Upper lobe of left lung (tissue), 6 donors: ENCODE results near the gene CD248. TPM values are rescaled to one million over a fixed set of nuclear protein-coding genes. Genes with fewer than 3 reads are reported as not detected.

Experiments
- ATAC-seq, 2 donors: fragments of 200-7000 bp; cut with Tn5 transposase; one replicate each; pipeline ENCODE4 v1.9.1; 2022; ENCODE audit warnings: mild to moderate bottlenecking in 2 of 2, moderate library complexity in 2 of 2; ENCODE audit not compliant: low FRiP score in 2 of 2
- DNase-seq, 2 donors: peaks; one replicate each; pipeline ENCODE4 v3.0.0-alpha.2; 2019 to 2020
- H3K27ac ChIP-seq, 4 donors: fragments of 200-600 bp; sonication (generic); one replicate each; pipeline ENCODE4 v1.5.1; 2016 to 2019
- H3K27me3 ChIP-seq, 4 donors: fragments of 200-600 bp; sonication (generic); one replicate each; pipeline ENCODE4 v1.5.1; 2017 to 2019
- H3K36me3 ChIP-seq, 4 donors: fragments of 200-600 bp; sonication (generic); one replicate each; pipeline ENCODE4 v1.5.1; 2016 to 2019
- H3K4me1 ChIP-seq, 4 donors: fragments of 200-600 bp; sonication (generic); one replicate each; pipeline ENCODE4 v1.5.1; 2018 to 2019
- H3K4me3 ChIP-seq, 4 donors: fragments of 200-600 bp; sonication (generic); one replicate each; pipeline ENCODE4 v1.5.1; 2017 to 2019; ENCODE audit warnings: mild to moderate bottlenecking in 2 of 4, moderate library complexity in 1 of 4
- H3K9me3 ChIP-seq, 4 donors: fragments of 200-600 bp; sonication (generic); one replicate each; pipeline ENCODE4 v1.5.1; 2018 to 2019
- EP300 ChIP-seq, 4 donors: sonication (generic); formaldehyde crosslinking; IDR thresholded peaks; one replicate each; pipeline ENCODE4 v1.5.1; 2017; ENCODE audit warnings: antibody characterized with exemption in 4 of 4, control low read depth in 2 of 4
- POLR2A ChIP-seq, 4 donors: fragments of 450-650 bp; IDR thresholded peaks; one replicate each; pipeline ENCODE4 v1.5.1; 2016 to 2017; ENCODE audit warnings: antibody characterized with exemption in 4 of 4, mild to moderate bottlenecking in 2 of 4
- POLR2AphosphoS5 ChIP-seq, 2 donors: sonication (generic); formaldehyde crosslinking; IDR thresholded peaks; one replicate each; pipeline ENCODE4 v1.5.1; 2017; ENCODE audit warnings: antibody characterized with exemption in 2 of 2
- WGBS, 2 donors: methylation state at CpG; one replicate each; pipeline ENCODE4 v1.1.5; 2017 to 2018; 5-methylcytosine and 5-hydroxymethylcytosine counted together
- total RNA-seq, 6 donors: library from RNA; depleted of rRNA in 4 of 6; stranded (reverse); fragments of >200 nt in 4 of 6; gene quantifications; one replicate each; pipeline versions ENCODE4 v1.1.0 to v1.2.1, GENCODE V29; 2016 to 2021
- TF ChIP-seq, protein P1 (sequence below), 6 experiments: fragments of 450-650 bp in 4 of 6; fragments of 200-600 bp in 2 of 6; sonication (generic) in 2 of 6; IDR thresholded peaks; one replicate each; pipeline ENCODE4 v1.5.1; 2016 to 2019; ENCODE audit warnings: antibody characterized with exemption in 6 of 6
- donor health status: DM: no; HTN: no; CAD: no; lungs with moderate emphysema.
- donor health status: DM: no; HTN: yes; CAD: no; lungs with severe emphysema.

CD248 gene
- total RNA-seq, 6 donors from 2014 or later: 0.59 to 85.6 (median 6.5) TPM

DNA sequence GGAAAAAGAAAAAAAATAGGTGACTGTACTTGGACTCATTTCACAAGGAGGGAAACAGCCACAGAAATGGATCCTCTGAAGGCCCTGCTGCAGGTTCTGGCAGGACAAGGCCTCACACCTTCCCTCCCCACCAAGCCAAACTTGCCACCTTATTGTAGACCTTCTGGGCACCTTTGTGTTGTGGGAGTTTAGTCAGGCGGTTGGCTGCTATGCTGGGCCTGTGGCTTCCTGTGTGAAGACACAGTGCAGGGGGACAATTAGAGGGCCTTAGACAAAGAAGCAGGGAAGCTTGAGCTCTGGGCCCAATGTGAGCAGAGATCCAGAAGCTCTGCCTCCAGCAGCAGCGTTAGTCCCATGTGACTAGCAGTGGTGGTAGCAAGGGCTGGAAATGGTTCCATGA is 44.2 kb downstream of the CD248 start:
- Histone ChIP-seq H3K27ac (no peak overlapping the region), H3K4me1 (peaks cover 21 to 34% (median 24%) of the 10 kb centered on the region in 4 donors), H3K27me3 (no peaks in the 10 kb centered on the region), H3K9me3 (no peaks in the 10 kb centered on the region), H3K4me3 (no peak overlapping the region), H3K36me3 (peaks cover 23 to 60% (median 54%) of the 10 kb centered on the region in 4 donors)
- DNase-seq (no peak), ATAC-seq (no peak)
- WGBS, 2 donors: 78 to 83% methylated on average over 2 of the region's 2 CpGs
- TF ChIP-seq POLR2A (IDR thresholded peaks at IDR 0.05) (no peak), EP300 (IDR thresholded peaks at IDR 0.05) (no peak), POLR2AphosphoS5 (IDR thresholded peaks at IDR 0.05) (no peak)
- TF ChIP-seq, protein P1, sequence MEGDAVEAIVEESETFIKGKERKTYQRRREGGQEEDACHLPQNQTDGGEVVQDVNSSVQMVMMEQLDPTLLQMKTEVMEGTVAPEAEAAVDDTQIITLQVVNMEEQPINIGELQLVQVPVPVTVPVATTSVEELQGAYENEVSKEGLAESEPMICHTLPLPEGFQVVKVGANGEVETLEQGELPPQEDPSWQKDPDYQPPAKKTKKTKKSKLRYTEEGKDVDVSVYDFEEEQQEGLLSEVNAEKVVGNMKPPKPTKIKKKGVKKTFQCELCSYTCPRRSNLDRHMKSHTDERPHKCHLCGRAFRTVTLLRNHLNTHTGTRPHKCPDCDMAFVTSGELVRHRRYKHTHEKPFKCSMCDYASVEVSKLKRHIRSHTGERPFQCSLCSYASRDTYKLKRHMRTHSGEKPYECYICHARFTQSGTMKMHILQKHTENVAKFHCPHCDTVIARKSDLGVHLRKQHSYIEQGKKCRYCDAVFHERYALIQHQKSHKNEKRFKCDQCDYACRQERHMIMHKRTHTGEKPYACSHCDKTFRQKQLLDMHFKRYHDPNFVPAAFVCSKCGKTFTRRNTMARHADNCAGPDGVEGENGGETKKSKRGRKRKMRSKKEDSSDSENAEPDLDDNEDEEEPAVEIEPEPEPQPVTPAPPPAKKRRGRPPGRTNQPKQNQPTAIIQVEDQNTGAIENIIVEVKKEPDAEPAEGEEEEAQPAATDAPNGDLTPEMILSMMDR (IDR thresholded peaks at IDR 0.05): no peak

DNA sequence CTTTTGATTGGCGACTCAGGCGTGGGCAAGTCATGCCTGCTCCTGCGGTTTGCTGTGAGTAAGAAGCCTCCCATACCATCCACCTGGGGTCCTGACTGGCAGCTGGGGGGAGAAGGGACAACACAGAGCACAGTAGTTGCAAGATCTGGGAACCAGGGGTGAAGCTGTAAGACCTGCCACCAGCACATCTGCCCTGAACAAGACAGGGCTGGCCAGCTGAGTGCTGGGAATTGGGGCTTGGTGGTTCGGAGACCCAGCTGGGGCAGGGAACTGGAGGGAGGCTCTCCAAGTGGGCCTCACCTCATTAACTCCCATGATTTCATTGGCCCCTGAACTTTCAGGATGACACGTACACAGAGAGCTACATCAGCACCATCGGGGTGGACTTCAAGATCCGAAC is 45.0 kb downstream of the CD248 start:
- DNase-seq: no peak
- H3K9me3 ChIP-seq: no peaks in the 10 kb centered on the region
- no peaks in the 10 kb centered on the region for H3K27me3 ChIP-seq
- TF ChIP-seq EP300 (IDR thresholded peaks at IDR 0.05): no peak
- no peak for TF ChIP-seq POLR2AphosphoS5 (IDR thresholded peaks at IDR 0.05)
- TF ChIP-seq, protein P1 (IDR thresholded peaks at IDR 0.05): no peak
- no peak for TF ChIP-seq POLR2A (IDR thresholded peaks at IDR 0.05)
- no peak for ATAC-seq
- no peak overlapping the region for H3K27ac ChIP-seq
- H3K36me3 ChIP-seq: peaks cover 23 to 56% (median 52%) of the 10 kb centered on the region in 4 donors
- H3K4me1 ChIP-seq: peaks cover 22 to 33% (median 24%) of the 10 kb centered on the region in 4 donors
- 93 to 94% methylated on average over 3 to 7 of the region's 7 CpGs for WGBS, 2 donors
- H3K4me3 ChIP-seq: no peak overlapping the region

DNA sequence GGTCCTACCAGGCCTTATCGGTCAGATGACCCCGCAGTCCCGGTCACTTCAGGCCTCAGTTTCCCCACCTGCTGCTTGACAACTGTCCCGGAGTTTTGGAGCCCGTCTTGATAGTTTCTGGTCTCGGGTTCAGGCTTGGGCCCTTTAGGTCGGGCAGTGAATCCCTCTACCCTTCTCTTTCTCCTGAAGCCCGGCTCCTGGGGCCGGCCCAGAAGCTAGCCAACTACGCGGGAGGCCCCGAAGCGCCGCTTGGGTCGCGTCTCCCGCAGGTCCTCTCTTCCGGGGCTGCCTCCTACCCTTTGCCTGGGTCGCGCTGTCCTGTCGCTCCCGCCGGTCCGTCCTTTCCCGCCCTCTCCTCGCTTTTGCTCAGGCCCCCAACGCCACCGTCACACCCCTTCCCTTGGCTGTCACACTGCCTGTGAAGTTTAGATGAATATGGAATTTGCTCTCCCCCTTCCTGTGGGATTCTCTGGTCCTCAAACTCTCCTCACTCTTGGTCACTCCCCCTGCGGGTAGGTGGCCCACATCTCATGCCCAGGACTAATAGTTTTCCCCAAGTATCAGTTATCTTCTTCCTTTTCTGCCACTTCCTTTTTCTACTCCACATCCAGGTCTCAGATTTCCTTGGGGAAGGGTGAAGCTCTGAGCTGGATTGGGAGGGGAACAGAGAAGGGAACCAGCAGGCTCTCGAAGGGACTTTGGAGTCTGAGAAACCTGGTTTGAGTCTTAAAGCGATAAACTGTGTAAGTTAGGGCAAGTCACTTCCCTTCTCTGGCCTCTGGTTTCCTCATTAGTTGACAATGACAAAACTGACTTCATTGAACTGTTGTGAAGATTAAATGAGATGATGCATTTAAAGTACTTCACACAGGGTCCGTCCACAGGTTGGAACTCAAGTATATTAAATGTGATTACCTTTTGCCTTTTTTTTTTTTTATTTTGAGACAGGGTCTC is 47.6 kb downstream of the CD248 start:
- peaks cover 25 to 36% (median 26%) of the 10 kb centered on the region in 4 donors for H3K4me1 ChIP-seq
- ATAC-seq: no peak
- peak overlapping the region; percentile 65 to 90 (median 80) for H3K4me3 ChIP-seq
- DNase-seq: peak in 1 of 2 donors; percentile 83
- peak overlapping the region; percentile 96 to 98 (median 97) for H3K27ac ChIP-seq
- H3K9me3 ChIP-seq: no peaks in the 10 kb centered on the region
- H3K36me3 ChIP-seq: peaks cover 15 to 42% (median 31%) of the 10 kb centered on the region in 4 donors
- TF ChIP-seq POLR2AphosphoS5 (IDR thresholded peaks at IDR 0.05): no peak
- TF ChIP-seq, protein P1 (IDR thresholded peaks at IDR 0.05): peak in 3 of 6 experiments; percentile 15 to 28 (median 18)
- 3 to 5% methylated on average over 23 to 29 of the region's 32 CpGs for WGBS, 2 donors
- H3K27me3 ChIP-seq: no peaks in the 10 kb centered on the region

DNA sequence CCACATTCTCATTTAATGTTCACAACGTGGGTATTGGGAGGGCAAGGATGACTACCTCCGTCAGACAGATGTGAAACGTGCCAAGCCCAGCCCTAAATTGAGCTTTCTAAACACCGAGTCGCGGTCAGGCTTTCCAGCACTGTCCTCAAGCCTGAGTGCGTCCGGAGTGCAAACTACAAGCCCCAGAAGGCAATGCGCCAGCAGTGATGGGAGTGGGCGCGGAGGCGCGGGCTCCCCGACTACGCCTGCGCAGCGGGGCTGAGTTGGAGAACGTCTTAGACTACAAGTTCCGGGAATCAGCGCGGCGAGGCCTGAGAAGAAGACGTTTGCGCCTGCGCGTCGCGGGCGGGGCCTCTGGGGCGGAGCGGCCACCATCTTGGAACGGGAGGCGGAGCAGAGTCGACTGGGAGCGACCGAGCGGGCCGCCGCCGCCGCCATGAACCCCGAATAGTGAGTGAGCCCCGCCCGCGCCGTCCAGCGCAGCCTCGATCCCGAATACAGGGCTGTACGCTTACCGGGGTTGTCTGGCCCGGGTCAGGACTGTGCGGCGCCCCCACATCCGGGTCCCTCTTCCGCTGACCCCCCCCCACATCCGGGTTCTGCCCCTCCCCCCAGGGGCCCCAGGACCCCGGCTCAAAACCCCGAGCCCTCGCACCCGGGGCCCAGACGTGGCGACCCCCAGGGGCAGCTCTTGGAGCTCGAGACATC is 48.4 kb downstream of the CD248 start, which contains the start of gene RAB1B:
RAB1B (plus strand) TSS at position 396 of the 708 bp plus-strand sequence; CDS start at position 437, 41 bp downstream.
- H3K27ac ChIP-seq: peak within 1 kb of the TSS; percentile 96 to 98 (median 97)
- DNase-seq (peak; percentile 100), ATAC-seq (peak; percentile 95 to 96)
- peak in 3 of 4 donors; percentile 39 to 81 (median 59) for TF ChIP-seq POLR2A (IDR thresholded peaks at IDR 0.05)
- no peak for TF ChIP-seq EP300 (IDR thresholded peaks at IDR 0.05)
- peak; percentile 84 to 89 for TF ChIP-seq POLR2AphosphoS5 (IDR thresholded peaks at IDR 0.05)
- TF ChIP-seq, protein P1 (IDR thresholded peaks at IDR 0.05): peak in 1 of 6 experiments; percentile 23
- no peaks in the 10 kb centered on the region for H3K27me3 ChIP-seq
- H3K4me1 ChIP-seq: peaks cover 25 to 36% (median 26%) of the 10 kb centered on the region in 4 donors
- WGBS, 2 donors: 0 to 2% methylated on average over 6 to 34 of the region's 64 CpGs
- peak within 1 kb of the TSS; percentile 65 to 90 (median 80) for H3K4me3 ChIP-seq
- H3K36me3 ChIP-seq: peaks cover 11 to 42% (median 28%) of the 10 kb centered on the region in 4 donors
- H3K9me3 ChIP-seq: no peaks in the 10 kb centered on the region
